ENCODE results near the gene AZGP1.
"Not testable (repeated sequence)": the region's sequence is repeated elsewhere in the genome, so short reads cannot be mapped to it uniquely, and the experiment has no call there.

AZGP1 gene

GRCh38 chr7:99992330-99993038 is 16.7 kb upstream of the AZGP1 start (continued):
- no peak for TF ChIP-seq PATZ1 (CRISPR knock-in tag; IDR thresholded peaks at IDR 0.05; ENCODE audit: borderline replicate concordance)
- TF ChIP-seq CREB5 (CRISPR knock-in tag; IDR thresholded peaks at IDR 0.05; ENCODE audit: low read depth): no peak
- no peak for TF ChIP-seq TSHZ2 (CRISPR knock-in tag; IDR thresholded peaks at IDR 0.05)
- TF ChIP-seq SNAI2 (CRISPR knock-in tag; IDR thresholded peaks at IDR 0.05): no peak
- TF ChIP-seq BACH2 (CRISPR knock-in tag; IDR thresholded peaks at IDR 0.05; ENCODE audit: borderline replicate concordance): no peak
- no peak for TF ChIP-seq ZNF565 (CRISPR knock-in tag; conservative IDR thresholded peaks at IDR 0.05; ENCODE audit: low read depth)

GRCh38 chr7:99991543-99991942 is 15.7 kb upstream of the AZGP1 start:
- ATAC-seq: not testable (repeated sequence)

- no peak for ATAC-seq
Measured at GRCh38 chr7:99990460-99990852, 14.6 kb upstream of the AZGP1 start.

More at GRCh38 chr7:99990460-99990852, 14.6 kb upstream of the AZGP1 start:
- TF ChIP-seq TOX (CRISPR knock-in tag; IDR thresholded peaks at IDR 0.05; ENCODE audit: borderline replicate concordance) (no peak), RARB (CRISPR knock-in tag; IDR thresholded peaks at IDR 0.05) (no peak), CREB5 (CRISPR knock-in tag; IDR thresholded peaks at IDR 0.05; ENCODE audit: low read depth) (no peak), SNAI2 (CRISPR knock-in tag; IDR thresholded peaks at IDR 0.05) (no peak), PPARA (CRISPR knock-in tag; IDR thresholded peaks at IDR 0.05; ENCODE audit: borderline replicate concordance) (no peak), BACH2 (CRISPR knock-in tag; IDR thresholded peaks at IDR 0.05; ENCODE audit: borderline replicate concordance) (no peak), CSRNP3 (CRISPR knock-in tag; IDR thresholded peaks at IDR 0.05) (no peak), ZNF70 (CRISPR knock-in tag; IDR thresholded peaks at IDR 0.05) (no peak), GLIS3 (CRISPR knock-in tag; IDR thresholded peaks at IDR 0.05) (no peak), TSHZ2 (CRISPR knock-in tag; IDR thresholded peaks at IDR 0.05) (no peak), ZNF8 (CRISPR knock-in tag; IDR thresholded peaks at IDR 0.05) (no peak), POU6F1 (CRISPR knock-in tag; IDR thresholded peaks at IDR 0.05; ENCODE audit: borderline replicate concordance, low read depth) (no peak), CSDC2 (CRISPR knock-in tag; IDR thresholded peaks at IDR 0.05) (no peak), PATZ1 (CRISPR knock-in tag; IDR thresholded peaks at IDR 0.05; ENCODE audit: borderline replicate concordance) (no peak)
